Upper lobe of left lung (tissue), 4 donors: Measurements from ENCODE around the gene MNAT1.

ENCODE experiments used
- EP300 ChIP-seq, 4 donors: sonication (generic); formaldehyde crosslinking; IDR thresholded peaks; one replicate each; pipeline ENCODE4 v1.5.1; 2017; ENCODE audit warnings: antibody characterized with exemption in 4 of 4, control low read depth in 2 of 4
- POLR2A ChIP-seq, 4 donors: fragments of 450-650 bp; IDR thresholded peaks; one replicate each; pipeline ENCODE4 v1.5.1; 2016 to 2017; ENCODE audit warnings: antibody characterized with exemption in 4 of 4, mild to moderate bottlenecking in 2 of 4
- POLR2AphosphoS5 ChIP-seq, 2 donors: sonication (generic); formaldehyde crosslinking; IDR thresholded peaks; one replicate each; pipeline ENCODE4 v1.5.1; 2017; ENCODE audit warnings: antibody characterized with exemption in 2 of 2
- TF ChIP-seq, protein P1 (sequence below), 6 experiments: fragments of 450-650 bp in 4 of 6; fragments of 200-600 bp in 2 of 6; sonication (generic) in 2 of 6; IDR thresholded peaks; one replicate each; pipeline ENCODE4 v1.5.1; 2016 to 2019; ENCODE audit warnings: antibody characterized with exemption in 6 of 6

DNA sequence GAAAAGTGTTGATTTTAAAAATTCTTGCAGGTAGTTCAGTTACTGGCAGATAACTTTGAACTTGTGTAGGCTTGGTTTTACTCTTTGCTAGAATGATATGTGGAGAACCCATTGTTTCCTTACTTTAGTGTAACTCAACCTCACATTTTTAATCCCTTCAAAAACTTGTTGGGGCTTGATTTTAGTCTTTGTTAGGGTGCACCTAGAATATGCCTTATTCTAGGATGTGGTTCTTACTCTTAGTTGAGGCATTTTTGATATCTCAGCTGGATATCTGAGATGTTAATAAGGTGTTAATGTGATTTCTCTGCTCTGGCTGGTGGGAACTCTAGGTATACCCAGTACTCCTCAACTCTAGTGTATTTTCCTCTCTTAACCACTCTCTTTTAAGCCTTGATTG is 10.0 kb downstream of the MNAT1 start:
- no peak for TF ChIP-seq EP300 (IDR thresholded peaks at IDR 0.05)
- TF ChIP-seq, protein P1, sequence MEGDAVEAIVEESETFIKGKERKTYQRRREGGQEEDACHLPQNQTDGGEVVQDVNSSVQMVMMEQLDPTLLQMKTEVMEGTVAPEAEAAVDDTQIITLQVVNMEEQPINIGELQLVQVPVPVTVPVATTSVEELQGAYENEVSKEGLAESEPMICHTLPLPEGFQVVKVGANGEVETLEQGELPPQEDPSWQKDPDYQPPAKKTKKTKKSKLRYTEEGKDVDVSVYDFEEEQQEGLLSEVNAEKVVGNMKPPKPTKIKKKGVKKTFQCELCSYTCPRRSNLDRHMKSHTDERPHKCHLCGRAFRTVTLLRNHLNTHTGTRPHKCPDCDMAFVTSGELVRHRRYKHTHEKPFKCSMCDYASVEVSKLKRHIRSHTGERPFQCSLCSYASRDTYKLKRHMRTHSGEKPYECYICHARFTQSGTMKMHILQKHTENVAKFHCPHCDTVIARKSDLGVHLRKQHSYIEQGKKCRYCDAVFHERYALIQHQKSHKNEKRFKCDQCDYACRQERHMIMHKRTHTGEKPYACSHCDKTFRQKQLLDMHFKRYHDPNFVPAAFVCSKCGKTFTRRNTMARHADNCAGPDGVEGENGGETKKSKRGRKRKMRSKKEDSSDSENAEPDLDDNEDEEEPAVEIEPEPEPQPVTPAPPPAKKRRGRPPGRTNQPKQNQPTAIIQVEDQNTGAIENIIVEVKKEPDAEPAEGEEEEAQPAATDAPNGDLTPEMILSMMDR (IDR thresholded peaks at IDR 0.05) = no peak
- TF ChIP-seq POLR2AphosphoS5 (IDR thresholded peaks at IDR 0.05) = no peak
- no peak for TF ChIP-seq POLR2A (IDR thresholded peaks at IDR 0.05)
